Tibial nerve (tissue), 3 donors: ENCODE data around the gene ATP6V0D1.

Experiments
- CTCF ChIP-seq, 5 experiments: fragments of 200-600 bp in 3 of 5; fragments of 450-650 bp in 2 of 5; sonication (generic) in 3 of 5; IDR thresholded peaks; one replicate each; pipeline ENCODE4 v1.5.1; 2016 to 2019; ENCODE audit warnings: antibody characterized with exemption in 5 of 5, mild to moderate bottlenecking in 3 of 5, moderate library complexity in 2 of 5
- POLR2A ChIP-seq, 2 donors: fragments of 450-650 bp; IDR thresholded peaks; one replicate each; pipeline ENCODE4 v1.6.1; 2017; ENCODE audit warnings: antibody characterized with exemption in 2 of 2, mild to moderate bottlenecking in 2 of 2, moderate library complexity in 2 of 2

- no peak for TF ChIP-seq CTCF (IDR thresholded peaks at IDR 0.05)
- no peak for TF ChIP-seq POLR2A (IDR thresholded peaks at IDR 0.05)
Observed at GRCh38 chr16:67517155-67517445, 36.1 kb upstream of the ATP6V0D1 start.
